HS-27A (cell line): Measurements from ENCODE around the gene PTPRU.

ENCODE experiments used
- DNase-seq: peaks from one replicate; pipeline ENCODE4 v3.0.0-alpha.2; 2012; ENCODE audit warnings: low read depth, missing footprints

The PTPRU gene

GRCh38 chr1:29245876-29246275, 9.6 kb downstream of the PTPRU start:
- DNase-seq = no peak

DNA sequence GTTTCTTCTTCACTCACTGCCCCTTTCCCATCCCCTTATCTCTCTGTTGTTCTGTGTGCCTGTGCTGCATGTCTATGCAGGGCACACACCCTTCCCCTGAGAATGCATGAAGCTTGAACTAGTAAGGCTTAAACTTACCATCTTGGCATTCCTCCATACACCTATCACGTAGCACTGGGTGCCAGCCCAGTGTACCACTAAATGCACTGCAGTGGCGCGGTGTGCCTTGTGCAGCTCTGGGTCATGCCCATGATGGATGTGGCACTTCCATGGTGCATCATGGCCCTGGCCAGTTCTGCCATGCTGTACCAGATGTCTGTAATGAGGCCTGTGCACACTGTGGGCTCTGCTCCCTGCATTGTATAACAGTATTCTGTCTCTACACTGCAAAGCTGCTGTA, 10.7 kb downstream of the PTPRU start:
- no peak for DNase-seq

DNA sequence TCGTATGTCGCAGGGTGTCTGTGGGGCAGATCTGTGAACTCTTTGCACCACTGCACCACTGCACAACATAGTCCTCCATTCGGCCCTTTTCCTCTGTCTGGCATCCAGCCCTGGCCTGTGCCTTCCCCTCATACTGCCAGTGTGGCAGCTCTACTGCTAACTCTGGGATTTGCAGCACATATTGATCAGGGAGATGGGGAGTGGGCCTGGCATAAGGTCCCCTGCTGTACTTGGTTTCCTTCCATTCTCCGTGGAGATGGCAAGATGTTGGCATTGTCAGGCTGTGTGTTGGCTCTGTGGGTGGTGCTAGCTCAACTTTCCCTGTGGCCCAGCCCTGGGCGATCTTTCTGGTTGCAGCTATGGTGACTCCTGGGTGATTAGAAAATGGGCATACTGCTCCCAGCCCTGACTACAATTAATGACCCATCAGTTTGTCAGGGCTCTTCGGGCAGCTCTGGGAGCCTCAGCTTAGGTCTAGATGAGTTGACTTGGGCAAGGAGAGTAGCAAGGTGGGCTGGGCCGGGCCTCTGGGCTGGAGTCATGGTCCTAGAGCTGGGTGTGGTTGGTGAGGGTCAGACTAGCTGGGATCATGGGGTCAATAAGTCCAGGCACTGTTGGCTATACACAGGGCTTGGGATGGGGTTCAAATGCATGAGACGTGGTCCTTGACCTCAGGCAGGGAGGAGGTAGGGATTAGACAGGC, 11.4 kb downstream of the PTPRU start:
- no peak for DNase-seq

DNA sequence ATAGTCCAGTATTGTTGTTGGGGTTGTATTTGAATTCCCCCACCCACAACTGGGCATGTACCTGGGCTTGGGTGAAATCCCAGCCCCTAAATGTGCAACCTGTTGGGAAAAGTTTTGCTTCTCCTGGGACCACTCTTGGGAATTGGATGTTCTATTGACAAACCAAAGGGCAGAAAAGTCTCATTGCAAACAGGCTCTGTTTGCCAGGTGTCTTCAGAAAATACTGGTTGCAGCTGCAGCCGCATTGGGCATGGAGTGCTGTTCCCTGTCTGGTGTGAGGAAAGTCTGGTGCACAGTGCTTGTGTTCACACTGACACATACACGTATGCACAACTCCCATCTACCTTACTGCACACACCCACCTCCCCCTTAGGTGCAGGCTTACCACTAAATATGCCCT, 12.1 kb downstream of the PTPRU start:
- no peak for DNase-seq

DNA sequence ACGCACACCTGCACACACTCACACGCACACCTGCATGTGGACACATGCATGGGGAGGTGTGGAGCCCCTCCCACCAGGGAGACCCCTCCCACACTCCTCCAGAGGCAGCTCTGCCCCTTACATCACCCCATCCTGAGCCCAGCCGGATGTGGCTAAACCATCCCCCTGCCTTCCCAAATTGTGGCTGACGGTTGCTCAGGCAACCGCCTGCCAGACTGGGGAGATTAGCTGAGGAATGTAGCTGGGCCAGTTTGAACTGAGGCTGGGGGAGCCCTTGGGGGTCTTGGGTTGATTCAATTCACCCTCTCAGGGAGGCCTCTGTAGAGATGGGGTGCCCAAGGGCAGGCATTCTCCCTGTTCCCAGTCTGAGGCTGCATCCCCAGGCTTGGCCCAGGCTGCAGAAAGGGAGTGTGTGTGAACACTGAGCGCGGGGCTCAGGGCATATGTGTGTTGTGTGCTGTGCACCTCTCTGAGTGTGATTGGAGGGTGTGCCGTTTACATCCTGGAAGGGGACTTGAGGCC, 12.9 kb downstream of the PTPRU start:
- DNase-seq = no peak

- no peak for DNase-seq
Observed at GRCh38 chr1:29249951-29250581, 13.7 kb downstream of the PTPRU start.

- no peak for DNase-seq
Observed at GRCh38 chr1:29251164-29252124, 15.1 kb downstream of the PTPRU start.

- no peak for DNase-seq
Observed at GRCh38 chr1:29253180-29253579, 16.9 kb downstream of the PTPRU start.

DNA sequence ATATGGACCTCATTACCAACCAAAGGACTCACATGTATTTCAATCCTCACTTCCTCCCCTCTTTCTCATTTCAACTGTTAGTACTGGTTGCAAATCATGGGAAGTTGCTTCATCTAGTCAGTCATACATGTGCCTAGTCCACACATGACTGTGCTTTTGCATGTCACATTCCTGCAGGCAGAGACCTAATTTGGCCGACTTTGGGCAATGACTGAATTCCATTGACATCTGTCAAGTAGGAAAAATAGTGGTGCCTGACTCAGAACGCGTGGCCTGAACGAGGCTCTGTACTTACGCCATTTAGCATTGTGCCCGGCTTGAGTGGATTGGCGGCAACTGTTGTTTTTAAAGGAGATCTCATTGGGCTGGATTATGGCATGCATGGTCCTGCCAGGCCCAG, 18.0 kb downstream of the PTPRU start:
- DNase-seq = no peak

- no peak for DNase-seq
Observed at GRCh38 chr1:29255134-29255666, 18.9 kb downstream of the PTPRU start.

DNA sequence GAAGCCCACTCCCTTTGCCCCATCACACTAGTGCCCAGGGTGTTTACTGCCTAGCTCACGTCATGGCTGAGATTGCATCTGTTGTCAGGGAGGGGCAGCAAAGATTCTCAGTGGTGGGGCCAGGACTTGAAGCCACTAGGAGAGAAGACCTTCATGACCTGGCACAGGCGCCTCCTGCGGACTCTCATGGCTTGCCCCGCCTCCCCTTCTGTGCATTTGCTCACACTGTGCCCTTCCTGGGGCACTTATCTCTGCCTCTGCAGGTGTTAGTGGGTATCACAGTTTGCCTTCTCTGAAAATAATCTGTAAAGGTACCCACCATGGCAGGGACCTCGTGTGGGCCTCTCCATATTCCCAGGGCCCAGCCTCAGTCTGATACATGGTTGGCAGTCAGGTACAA, 20.1 kb downstream of the PTPRU start:
- no peak for DNase-seq

GRCh38 chr1:29256979-29257804, 20.9 kb downstream of the PTPRU start:
- no peak for DNase-seq

- DNase-seq = no peak
Observed at GRCh38 chr1:29258189-29258975, 22.1 kb downstream of the PTPRU start.

DNA sequence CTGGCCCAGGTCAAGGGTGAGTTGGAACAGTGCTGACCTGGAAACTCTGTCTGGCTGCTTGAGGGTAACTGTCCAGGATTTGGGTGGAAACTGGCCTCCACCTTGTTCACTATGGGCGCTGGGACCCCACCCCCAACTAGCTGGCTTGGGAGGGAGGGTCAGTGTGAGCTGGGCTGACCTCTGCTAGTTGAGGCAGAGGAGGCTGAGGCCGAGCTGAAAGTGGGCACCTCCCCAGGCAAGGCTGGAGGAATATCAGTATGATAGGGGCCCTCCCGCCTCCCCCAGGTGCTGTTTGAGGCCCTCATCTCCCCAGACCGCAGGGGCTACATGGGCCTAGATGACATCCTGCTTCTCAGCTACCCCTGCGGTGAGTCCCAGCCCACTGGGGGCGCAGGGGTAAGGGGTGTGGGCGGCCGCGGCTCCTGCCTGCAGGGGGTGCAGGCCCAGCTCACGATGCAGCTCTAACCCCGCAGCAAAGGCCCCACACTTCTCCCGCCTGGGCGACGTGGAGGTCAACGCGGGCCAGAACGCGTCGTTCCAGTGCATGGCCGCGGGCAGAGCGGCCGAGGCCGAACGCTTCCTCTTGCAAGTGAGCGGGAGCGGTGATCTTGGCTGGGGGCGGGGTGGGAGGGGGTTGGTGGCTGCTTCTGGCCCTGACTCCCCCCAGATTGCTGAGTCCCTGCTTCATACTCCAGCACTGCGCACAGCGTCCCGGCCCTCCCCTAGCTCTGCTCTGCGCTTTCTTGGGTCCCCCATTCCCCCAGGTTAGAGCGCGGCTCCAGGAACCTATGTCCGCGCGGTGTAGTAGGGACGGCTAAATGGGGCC, 22.9 kb downstream of the PTPRU start:
- DNase-seq = no peak

DNA sequence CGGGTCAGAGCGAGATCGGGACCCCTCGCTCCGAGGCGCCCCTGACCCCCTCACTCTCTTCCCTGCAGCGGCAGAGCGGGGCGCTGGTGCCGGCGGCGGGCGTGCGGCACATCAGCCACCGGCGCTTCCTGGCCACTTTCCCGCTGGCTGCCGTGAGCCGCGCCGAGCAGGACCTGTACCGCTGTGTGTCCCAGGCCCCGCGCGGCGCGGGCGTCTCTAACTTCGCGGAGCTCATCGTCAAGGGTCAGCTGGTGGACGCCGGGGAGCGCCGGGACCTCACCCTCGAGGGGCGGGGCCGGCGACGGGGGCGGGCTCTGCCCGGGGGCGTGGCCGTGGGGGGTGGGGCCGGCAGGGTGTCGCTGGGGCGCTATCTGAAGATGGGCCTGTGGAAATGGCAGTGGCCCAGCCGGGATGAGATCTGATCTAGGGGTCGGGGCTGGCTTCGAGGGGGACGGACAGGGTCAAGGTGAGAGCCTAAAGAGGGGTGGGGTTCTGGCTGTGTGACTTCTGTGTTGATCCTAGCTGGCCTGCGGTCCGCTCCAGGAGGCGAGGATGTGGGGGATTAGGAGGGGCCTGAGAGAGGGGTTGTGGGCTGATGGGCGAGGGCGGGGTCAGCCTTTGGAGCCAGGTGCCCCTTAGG, 23.6 kb downstream of the PTPRU start:
- DNase-seq = no peak

GRCh38 chr1:29260531-29260930, 24.2 kb downstream of the PTPRU start:
- DNase-seq = no peak

- DNase-seq = no peak
Observed at GRCh38 chr1:29264773-29265389, 28.6 kb downstream of the PTPRU start.

GRCh38 chr1:29266912-29267311, 30.6 kb downstream of the PTPRU start:
- DNase-seq = no peak
